ENCODE measurements around the gene TMCO2. TPM values are rescaled to one million over a fixed set of nuclear protein-coding genes. Genes with fewer than 3 reads are reported as not detected.

Gene TMCO2
- total RNA-seq, 2 donors from 2014 or later = not detected

GRCh38 chr1:40257313-40257687 lies 9.6 kb downstream of the TMCO2 start:
- H3K27ac Mint-ChIP-seq = peak overlapping the region; percentile 98
- Histone ChIP-seq H3K4me1 (ENCODE audit: control insufficient read depth, insufficient read depth, low read length) (no peaks in the 10 kb centered on the region), H3K27ac (ENCODE audit: low read depth, low read length) (peak overlapping the region; percentile 82), H3K9ac (ENCODE audit: extremely low read depth, low read length, poor library complexity, severe bottlenecking) (peak overlapping the region; percentile 90), H3K27me3 (ENCODE audit: control insufficient read depth, insufficient read depth, low read length, poor library complexity, severe bottlenecking) (no peaks in the 10 kb centered on the region), H3K36me3 (ENCODE audit: control insufficient read depth, insufficient read depth, low read length) (peaks cover 28% of the 10 kb centered on the region), H3K4me3 (ENCODE audit: low read length) (peak overlapping the region; percentile 94), H3K9me3 (ENCODE audit: control insufficient read depth, low read length) (no peaks in the 10 kb centered on the region)
- TF ChIP-seq, protein P1, sequence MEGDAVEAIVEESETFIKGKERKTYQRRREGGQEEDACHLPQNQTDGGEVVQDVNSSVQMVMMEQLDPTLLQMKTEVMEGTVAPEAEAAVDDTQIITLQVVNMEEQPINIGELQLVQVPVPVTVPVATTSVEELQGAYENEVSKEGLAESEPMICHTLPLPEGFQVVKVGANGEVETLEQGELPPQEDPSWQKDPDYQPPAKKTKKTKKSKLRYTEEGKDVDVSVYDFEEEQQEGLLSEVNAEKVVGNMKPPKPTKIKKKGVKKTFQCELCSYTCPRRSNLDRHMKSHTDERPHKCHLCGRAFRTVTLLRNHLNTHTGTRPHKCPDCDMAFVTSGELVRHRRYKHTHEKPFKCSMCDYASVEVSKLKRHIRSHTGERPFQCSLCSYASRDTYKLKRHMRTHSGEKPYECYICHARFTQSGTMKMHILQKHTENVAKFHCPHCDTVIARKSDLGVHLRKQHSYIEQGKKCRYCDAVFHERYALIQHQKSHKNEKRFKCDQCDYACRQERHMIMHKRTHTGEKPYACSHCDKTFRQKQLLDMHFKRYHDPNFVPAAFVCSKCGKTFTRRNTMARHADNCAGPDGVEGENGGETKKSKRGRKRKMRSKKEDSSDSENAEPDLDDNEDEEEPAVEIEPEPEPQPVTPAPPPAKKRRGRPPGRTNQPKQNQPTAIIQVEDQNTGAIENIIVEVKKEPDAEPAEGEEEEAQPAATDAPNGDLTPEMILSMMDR (conservative IDR thresholded peaks at IDR 0.05) = no peak
- no peak for DNase-seq
- H3K36me3 Mint-ChIP-seq (ENCODE audit: low read depth) = peaks cover 24% of the 10 kb centered on the region
- peak overlapping the region; percentile 88 for H3K4me3 Mint-ChIP-seq
- 1% methylated on average over 16 of the region's 16 CpGs for WGBS, 2 experiments (ENCODE audit: insufficient coverage in 1 of 2, insufficient read length in 1 of 2)
- no peaks in the 10 kb centered on the region for H3K9me3 Mint-ChIP-seq
- peaks cover 5% of the 10 kb centered on the region for H3K4me1 Mint-ChIP-seq
- H3K27me3 Mint-ChIP-seq (ENCODE audit: insufficient read depth) = no peaks in the 10 kb centered on the region

DNA sequence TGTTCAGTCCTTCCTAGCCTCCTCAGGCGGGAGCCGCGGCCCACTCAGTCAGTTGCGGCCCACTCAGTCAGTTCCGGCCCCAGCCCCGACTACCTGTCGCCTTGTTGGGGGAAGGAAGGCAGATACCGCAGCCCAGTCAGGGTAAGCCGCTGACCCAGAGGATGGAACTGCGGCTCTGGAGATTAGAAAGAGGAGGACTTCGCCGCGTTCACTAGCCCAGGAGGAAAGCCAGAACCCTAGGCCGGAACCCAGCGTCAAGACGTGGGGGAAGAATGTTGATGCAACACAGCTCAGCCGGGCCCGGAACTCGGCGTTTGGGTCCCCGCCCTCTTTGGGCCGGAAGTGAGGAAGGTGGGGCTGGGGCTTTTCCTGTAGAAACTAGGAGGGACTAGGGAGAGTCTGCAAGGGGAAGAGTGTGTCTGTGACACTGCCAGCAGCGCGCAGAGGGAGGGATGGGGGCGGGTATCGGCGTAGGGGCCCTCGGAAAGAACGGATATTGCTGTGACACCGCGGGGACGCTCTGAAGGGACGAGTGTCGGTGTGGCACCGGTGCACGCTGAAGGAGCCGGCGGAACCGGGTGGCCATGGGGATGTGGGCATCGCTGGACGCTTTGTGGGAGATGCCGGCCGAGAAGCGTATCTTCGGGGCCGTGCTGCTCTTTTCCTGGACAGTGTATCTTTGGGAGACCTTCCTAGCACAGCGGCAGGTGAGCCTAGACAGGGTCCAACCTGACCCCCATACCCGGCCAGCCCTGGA lies 10.1 kb downstream of the TMCO2 start, which contains the start of gene ZMPSTE24:
Gene ZMPSTE24, plus strand, starts transcription at position 549 of the 757 bp plus-strand sequence. Its CDS starts 36 bp downstream, at position 585.
- no peaks in the 10 kb centered on the region for H3K9me3 Mint-ChIP-seq
- DNase-seq = peak; percentile 99
- H3K4me1 ChIP-seq (ENCODE audit: control insufficient read depth, insufficient read depth, low read length) = no peaks in the 10 kb centered on the region
- peaks cover 27% of the 10 kb centered on the region for H3K36me3 Mint-ChIP-seq (ENCODE audit: low read depth)
- peak within 1 kb of the TSS; percentile 94 for H3K4me3 ChIP-seq (ENCODE audit: low read length)
- TF ChIP-seq, protein P1 (conservative IDR thresholded peaks at IDR 0.05) = no peak
- H3K9me3 ChIP-seq (ENCODE audit: control insufficient read depth, low read length) = no peaks in the 10 kb centered on the region
- peaks cover 5% of the 10 kb centered on the region for H3K4me1 Mint-ChIP-seq
- WGBS, 2 experiments (ENCODE audit: insufficient coverage in 1 of 2, insufficient read length in 1 of 2) = 0% methylated on average over 28 to 48 of the region's 48 CpGs
- peaks cover 33% of the 10 kb centered on the region for H3K36me3 ChIP-seq (ENCODE audit: control insufficient read depth, insufficient read depth, low read length)
- peak within 1 kb of the TSS; percentile 98 for H3K27ac Mint-ChIP-seq
- peak within 1 kb of the TSS; percentile 88 for H3K4me3 Mint-ChIP-seq
- no peaks in the 10 kb centered on the region for H3K27me3 Mint-ChIP-seq (ENCODE audit: insufficient read depth)
- H3K27ac ChIP-seq (ENCODE audit: low read depth, low read length) = peak within 1 kb of the TSS; percentile 82
- no peaks in the 10 kb centered on the region for H3K27me3 ChIP-seq (ENCODE audit: control insufficient read depth, insufficient read depth, low read length, poor library complexity, severe bottlenecking)
- peak within 1 kb of the TSS; percentile 90 for H3K9ac ChIP-seq (ENCODE audit: extremely low read depth, low read length, poor library complexity, severe bottlenecking)

DNA sequence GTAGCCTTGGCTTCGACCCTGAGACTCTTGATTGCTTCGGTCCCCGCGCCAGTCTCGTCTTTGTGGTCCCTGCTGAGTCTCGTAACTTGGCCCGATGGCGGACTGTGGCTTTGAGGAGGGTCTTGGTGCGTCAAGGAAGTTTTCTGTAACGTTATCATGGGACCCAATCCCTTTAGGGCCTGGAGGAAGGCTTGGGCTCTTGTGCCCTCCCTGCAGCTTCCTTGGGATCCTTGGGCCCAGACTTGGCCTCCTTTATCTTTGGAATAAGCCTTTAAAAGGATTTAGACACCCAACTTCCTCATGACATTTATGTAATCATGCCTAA lies 10.7 kb downstream of the TMCO2 start:
- no peaks in the 10 kb centered on the region for H3K9me3 ChIP-seq (ENCODE audit: control insufficient read depth, low read length)
- H3K9me3 Mint-ChIP-seq = no peaks in the 10 kb centered on the region

More for the DNA sequence above, 10.7 kb downstream of the TMCO2 start:
- peak overlapping the region; percentile 97 for H3K27ac Mint-ChIP-seq
- DNase-seq = no peak
- no peaks in the 10 kb centered on the region for H3K4me1 ChIP-seq (ENCODE audit: control insufficient read depth, insufficient read depth, low read length)
- peak overlapping the region; percentile 88 for H3K4me3 Mint-ChIP-seq
- no peaks in the 10 kb centered on the region for H3K27me3 Mint-ChIP-seq (ENCODE audit: insufficient read depth)
- H3K36me3 Mint-ChIP-seq (ENCODE audit: low read depth) = peaks cover 32% of the 10 kb centered on the region
- peaks cover 5% of the 10 kb centered on the region for H3K4me1 Mint-ChIP-seq
- TF ChIP-seq, protein P1 (conservative IDR thresholded peaks at IDR 0.05) = no peak
- WGBS, 2 experiments (ENCODE audit: insufficient coverage in 1 of 2, insufficient read length in 1 of 2) = 0 to 1% methylated on average over 6 to 10 of the region's 10 CpGs
- peak overlapping the region; percentile 94 for H3K4me3 ChIP-seq (ENCODE audit: low read length)
- H3K9ac ChIP-seq (ENCODE audit: extremely low read depth, low read length, poor library complexity, severe bottlenecking) = peak overlapping the region; percentile 54
- H3K27ac ChIP-seq (ENCODE audit: low read depth, low read length) = no peak overlapping the region
- H3K27me3 ChIP-seq (ENCODE audit: control insufficient read depth, insufficient read depth, low read length, poor library complexity, severe bottlenecking) = no peaks in the 10 kb centered on the region
- peaks cover 38% of the 10 kb centered on the region for H3K36me3 ChIP-seq (ENCODE audit: control insufficient read depth, insufficient read depth, low read length)

Data from endodermal cell (in vitro differentiated cells).